Glomerular visceral epithelial cell (primary cell): ENCODE results near the gene SQSTM1.

Experiments
- DNase-seq: peaks from one replicate; pipeline ENCODE4 v3.0.0-alpha.2; 2016; ENCODE audit errors: extremely low spot score

The SQSTM1 gene

GRCh38 chr5:179794575-179794974 is 26.1 kb upstream of the SQSTM1 start:
- no peak for DNase-seq

GRCh38 chr5:179795049-179795862 is 25.4 kb upstream of the SQSTM1 start:
- peak; percentile 27 for DNase-seq

DNA sequence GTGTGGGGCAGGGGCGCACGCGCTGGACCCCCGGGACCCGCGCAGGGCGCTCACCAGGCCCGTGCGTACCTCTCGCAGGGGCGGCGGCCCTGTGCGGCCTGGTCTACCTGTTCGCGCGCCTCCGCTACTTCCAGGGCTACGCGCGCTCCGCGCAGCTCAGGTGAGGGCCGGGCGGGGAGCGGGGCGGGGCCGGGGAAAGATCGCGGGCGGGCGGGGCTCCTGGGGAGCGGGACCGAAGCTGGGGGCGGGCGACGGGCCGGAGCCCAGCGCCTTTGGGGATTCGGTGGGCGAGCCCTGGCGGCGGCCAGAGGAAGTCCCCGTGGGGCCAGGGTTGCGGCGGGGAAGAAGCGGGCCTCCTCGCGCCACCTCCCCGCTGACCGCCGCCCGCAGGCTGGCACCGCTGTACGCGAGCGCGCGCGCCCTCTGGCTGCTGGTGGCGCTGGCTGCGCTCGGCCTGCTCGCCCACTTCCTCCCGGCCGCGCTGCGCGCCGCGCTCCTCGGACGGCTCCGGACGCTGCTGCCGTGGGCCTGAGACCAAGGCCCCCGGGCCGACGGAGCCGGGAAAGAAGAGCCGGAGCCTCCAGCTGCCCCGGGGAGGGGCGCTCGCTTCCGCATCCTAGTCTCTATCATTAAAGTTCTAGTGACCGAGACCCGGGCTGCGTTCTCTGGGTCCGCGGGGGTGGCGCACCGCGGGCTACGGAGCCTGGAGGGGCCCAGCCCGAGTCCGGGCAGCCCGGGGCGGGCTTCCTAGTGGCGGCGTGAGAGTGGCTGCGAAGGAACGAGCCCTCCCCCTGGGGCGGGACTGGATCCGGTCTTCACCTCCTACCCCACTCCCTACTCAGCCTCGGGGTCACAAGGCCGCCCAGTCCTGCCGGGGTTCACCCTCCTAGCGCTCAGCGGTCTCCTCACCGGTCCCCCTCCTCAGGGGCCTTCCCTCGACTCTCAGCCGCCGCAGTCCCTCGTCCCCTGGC is 24.6 kb upstream of the SQSTM1 start:
- peak; percentile 91 for DNase-seq

DNA sequence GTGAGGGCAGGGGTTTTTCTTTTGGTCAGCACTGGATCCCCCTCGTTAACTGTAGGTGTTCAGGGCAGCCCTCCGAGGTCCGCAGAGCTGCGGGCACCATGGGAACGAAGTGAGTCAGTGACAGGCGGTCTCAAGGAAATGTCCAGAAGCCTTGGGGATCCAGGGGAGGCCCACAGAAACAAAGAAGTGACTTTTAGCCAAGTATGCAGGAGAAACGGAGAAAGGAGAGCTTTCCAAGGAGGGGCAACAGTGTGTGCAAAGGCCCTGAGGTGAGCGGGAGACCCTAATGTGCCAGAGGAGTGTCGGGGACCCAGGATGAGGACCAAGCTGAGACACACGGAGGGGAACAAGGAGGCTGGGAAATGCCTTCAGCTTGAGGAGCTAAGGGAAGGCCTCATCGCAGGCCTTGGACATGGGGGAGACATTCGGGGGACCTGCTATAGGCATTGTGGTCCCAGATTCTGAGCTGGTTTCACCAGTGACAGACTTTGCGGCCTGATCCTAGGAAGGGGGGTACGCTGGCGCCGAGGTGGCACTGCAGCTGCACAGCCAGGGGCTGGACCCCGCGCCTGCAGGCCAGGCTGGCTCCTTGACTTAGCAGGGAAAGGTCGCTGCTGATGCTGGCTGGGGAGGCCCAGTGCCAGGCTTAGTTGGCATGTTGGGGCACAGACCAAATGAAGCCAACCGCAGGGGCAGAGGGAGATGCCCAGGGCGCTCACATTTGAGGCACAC is 23.7 kb upstream of the SQSTM1 start:
- no peak for DNase-seq

DNA sequence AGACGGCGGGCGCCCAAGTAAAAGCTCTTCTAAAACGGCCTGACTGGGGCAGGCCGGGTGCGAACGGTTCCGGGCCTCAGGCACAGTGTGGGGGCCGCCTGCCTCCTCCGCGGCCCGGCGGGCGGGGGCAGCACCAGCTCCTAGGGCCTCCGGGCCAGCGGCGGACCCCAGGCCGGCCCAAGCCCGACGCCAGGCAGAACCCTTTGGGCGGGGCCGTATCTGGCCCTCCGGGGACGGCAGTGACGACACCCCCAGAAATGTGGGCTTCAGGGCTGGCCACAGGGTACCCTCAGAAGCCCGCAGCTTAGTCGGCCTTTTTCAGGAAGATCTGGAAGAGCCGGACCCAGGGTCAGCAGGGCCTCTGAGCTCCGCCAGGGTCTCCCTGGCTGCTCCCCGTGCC is 23.0 kb upstream of the SQSTM1 start:
- no peak for DNase-seq

DNA sequence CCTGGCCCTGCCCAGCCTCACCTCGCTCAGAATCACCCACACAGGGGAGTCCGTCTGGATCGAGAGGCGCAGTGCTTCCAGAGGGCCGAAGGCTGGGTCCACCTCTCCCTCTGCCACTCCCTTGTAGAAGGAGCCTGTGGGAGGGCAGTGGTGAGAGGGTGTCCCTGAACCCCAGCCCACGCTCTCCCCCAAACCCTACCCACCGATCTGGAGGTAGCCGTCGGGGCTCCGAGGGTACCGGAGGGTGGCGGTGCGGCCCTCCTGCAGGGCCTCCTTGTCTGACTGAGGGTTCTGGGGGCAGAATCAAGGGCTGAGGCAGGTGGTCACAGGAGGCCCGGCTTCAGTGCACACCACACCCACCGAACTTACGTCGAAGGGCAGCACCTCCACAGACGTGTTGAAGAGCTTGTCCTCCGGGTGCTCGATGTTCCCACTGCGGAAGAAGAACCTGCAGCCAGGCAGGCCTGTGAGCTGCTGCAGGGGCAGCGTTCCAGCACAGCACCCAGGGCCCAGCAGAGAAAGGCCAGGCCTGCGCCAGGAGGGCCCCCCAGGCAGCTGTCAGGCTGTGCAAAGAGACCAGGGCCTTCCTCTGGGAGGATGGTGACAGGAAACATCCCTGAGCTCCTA is 22.4 kb upstream of the SQSTM1 start:
- no peak for DNase-seq

- DNase-seq: no peak
These were observed 21.7 kb upstream of the SQSTM1 start for GRCh38 chr5:179798771-179799643.

GRCh38 chr5:179799644-179799973 is 21.1 kb upstream of the SQSTM1 start:
- DNase-seq: no peak

- no peak for DNase-seq
These were observed 20.5 kb upstream of the SQSTM1 start for GRCh38 chr5:179800071-179800695.

- no peak for DNase-seq
These were observed 20.0 kb upstream of the SQSTM1 start for GRCh38 chr5:179800696-179801201.

DNA sequence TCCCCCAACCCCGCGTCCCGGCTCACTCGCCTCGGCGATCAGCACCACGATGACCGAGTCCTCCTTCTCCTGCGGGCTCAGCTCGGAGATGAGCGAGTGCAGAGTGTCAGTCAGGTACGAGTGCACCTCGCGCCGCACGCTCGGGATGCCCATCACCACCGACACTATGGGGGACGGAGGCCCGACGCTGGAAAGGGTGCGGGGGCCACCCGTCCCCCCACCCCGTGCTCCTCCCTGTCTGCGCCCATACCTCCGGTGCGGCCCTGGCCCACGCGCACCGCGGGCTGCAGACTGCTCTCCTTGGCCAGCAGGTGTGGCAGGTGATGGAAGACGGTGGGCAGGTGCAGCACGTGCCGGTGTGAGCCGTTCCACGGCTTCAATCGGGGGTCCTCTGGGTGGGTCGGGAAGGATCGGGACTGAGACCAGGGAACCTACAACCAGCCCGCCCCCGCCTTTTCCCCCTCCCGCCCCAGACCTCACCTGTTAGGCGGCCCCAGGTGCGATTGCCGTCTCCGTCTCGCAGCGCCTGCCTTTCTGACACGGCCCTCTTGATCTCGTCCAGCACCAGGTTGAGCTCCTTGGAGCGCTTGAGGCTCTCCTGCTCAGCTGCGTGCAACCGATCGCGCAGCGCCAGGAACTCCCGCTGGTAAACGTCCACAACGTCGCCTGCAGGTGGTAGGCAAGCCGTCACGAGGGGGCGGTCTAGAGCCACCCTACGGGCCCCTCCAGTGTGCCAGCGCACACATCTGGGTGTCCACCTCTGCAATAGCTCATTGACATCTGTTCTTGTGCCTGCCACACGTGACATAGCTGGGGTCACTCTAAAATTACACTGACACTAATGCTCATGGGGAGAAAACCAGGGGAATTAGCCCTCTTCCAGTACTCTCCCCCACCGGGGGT is 19.1 kb upstream of the SQSTM1 start:
- no peak for DNase-seq

DNA sequence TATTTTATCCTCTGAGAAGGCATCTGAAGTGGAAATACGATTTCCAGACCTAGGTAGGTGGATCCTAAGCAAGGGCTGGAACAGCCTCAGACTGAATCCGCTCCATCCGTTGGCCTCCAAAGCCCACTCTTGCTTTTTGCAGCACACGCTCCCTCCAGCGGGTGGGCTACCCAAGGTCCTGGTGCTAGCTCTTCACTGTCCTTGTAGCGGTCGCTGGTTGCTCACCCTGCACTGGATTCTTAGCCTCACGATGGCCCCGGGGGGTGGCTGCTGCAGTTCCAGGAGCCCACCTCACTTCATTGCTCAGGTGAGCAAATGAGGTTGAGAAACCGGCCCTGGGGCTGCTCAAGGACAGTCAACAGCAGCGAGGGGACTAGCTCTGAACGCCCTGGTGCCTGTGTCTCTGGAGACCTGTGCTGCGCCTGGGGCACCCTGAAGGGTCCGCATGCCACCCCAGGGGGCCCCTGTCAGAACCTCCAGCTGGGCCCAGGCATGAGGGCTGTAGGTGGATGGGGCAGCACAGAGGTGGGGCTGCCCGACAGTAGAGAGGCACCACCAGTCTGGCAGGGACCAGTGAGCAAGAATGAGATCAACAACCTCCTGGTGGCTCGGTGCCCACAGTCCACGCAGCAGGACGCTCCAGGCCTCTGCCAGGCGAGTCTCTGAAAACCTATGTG is 18.4 kb upstream of the SQSTM1 start:
- DNase-seq: no peak

DNA sequence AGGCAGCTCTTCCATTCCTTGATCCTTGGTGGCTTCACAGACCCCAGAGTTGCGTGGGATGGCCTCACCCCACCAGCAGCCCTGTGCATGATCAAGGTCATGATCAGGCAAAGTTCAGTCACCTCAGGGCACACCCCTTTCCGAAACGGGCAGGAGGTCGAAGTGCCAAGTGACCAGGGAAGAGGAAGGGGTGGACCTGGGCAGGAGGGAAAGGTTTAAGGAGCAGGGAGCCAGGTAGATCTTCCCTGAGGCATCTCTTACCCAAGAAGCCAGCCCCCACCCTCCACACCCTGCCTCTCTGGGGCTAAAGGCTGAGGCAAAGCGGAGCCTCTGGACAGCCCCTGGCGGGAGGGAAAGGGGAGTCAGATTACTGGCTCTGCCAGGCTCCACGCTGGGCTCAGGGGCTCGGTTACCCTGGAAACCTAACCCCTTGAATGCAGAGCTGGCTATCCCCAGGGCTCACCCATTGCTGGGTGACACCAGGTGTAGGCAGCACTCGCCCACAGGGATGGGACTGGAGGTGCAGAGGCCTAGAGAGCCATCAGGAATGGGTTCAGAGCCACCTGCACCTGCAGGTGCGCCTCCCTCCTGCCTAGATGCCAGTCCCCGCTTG is 17.6 kb upstream of the SQSTM1 start:
- DNase-seq: no peak

- no peak for DNase-seq
These were observed 16.8 kb upstream of the SQSTM1 start for GRCh38 chr5:179803651-179804554.

DNA sequence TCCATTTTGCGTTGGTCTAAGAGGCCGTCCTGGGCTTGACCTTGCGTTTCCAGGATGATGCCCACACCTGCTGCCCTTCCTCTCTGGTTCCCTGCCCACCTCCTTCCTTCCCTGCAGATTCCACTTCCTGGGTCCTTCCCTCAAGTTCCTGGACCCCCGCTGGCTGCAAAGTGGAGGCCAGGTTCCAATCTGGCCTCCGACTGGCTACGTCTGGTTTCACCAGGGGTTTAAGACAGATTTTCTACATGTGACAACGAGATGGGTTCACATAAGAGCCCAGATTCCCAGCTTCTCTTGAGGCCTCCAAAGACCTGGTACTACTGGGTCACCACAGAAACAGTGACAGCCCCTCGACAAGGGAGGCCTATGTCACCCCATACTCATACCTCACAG is 16.2 kb upstream of the SQSTM1 start:
- DNase-seq: no peak

GRCh38 chr5:179805070-179805528 is 15.6 kb upstream of the SQSTM1 start:
- DNase-seq: peak; percentile 19
